ENCODE measurements around the gene CCL4L2.
"Not testable (repeated sequence)": the region's sequence is repeated elsewhere in the genome, so short reads cannot be mapped to it uniquely, and the experiment has no call there.

CCL4L2 gene

DNA sequence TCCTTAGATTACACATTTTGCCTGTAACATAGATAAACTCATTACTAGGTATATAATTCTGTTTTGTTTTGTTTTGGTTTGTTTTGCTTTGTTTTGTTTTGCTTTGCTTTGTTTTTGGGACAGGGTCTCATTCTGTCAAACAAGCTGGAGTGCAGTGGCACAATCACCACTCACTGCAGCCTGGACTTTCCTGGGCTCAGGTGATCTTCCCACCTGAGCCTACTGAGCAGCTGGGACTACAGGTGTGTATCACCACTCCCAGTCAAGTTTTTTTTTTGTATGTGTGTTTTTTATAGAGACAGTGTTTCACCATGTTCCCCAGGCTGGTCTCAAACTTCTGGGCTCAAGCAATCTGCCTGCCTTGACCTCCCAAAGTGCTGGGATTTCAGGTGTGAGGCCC, 1.3 kb upstream of the CCL4L2 start:
- TF ChIP-seq CTCF (conservative IDR thresholded peaks at IDR 0.05; ENCODE audit: low read depth, low read length) = no peak
- no peak for DNase-seq (ENCODE audit: low read depth)
- H3K4me3 ChIP-seq (ENCODE audit: low read depth, low read length) = no peak overlapping the region

- not testable (repeated sequence) for H3K4me3 ChIP-seq (ENCODE audit: low read depth, low read length); DNase-seq (ENCODE audit: low read depth)
These were observed 815 bp downstream of the CCL4L2 start for GRCh38 chr17:36211484-36212271.

DNA sequence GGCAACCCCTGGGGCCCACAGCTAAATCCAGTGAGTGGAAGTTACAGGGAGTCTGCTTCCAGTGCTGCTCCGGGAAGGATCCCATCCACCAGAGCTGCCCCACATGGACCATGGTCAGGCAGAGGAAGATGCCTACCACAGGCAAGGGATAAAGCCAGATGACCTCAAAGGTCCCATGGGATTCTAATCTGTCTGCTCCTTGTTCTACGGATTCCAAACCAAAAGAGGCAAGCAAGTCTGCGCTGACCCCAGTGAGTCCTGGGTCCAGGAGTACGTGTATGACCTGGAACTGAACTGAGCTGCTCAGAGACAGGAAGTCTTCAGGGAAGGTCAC, 1.4 kb downstream of the CCL4L2 start:
- no peak for DNase-seq (ENCODE audit: low read depth)
- no peak overlapping the region for H3K4me3 ChIP-seq (ENCODE audit: low read depth, low read length)
- TF ChIP-seq CTCF (conservative IDR thresholded peaks at IDR 0.05; ENCODE audit: low read depth, low read length) = no peak

DNA sequence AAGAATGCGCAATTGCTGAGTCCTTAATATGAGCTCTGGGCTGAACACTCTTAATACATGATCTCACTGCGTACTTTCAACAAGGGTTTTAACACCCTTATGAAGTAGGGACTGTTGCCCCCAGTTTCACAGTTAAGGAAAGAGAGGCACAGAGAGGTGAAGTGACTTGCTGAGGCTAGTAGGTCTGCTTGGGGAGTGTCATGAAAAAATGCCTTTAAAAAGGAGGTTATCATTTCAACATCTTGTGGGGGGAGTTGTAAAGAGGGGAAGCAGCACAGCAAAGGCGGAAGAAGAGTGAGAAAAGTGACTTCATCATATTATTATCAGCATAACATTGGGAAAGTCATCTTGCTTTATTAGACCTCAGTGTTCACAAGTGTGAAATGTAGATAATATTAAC, 2.1 kb downstream of the CCL4L2 start:
- H3K4me3 ChIP-seq (ENCODE audit: low read depth, low read length) = no peak overlapping the region
- TF ChIP-seq CTCF (conservative IDR thresholded peaks at IDR 0.05; ENCODE audit: low read depth, low read length) = no peak
- DNase-seq (ENCODE audit: low read depth) = no peak

GRCh38 chr17:36213695-36214094, 2.8 kb downstream of the CCL4L2 start:
- no peak overlapping the region for H3K4me3 ChIP-seq (ENCODE audit: low read depth, low read length)
- no peak for DNase-seq (ENCODE audit: low read depth)
- no peak for TF ChIP-seq CTCF (conservative IDR thresholded peaks at IDR 0.05; ENCODE audit: low read depth, low read length)

- H3K4me3 ChIP-seq (ENCODE audit: low read depth, low read length) = no peak overlapping the region
- no peak for DNase-seq (ENCODE audit: low read depth)
- TF ChIP-seq CTCF (conservative IDR thresholded peaks at IDR 0.05; ENCODE audit: low read depth, low read length) = no peak
These were observed 4.1 kb downstream of the CCL4L2 start for GRCh38 chr17:36214918-36215317.

DNA sequence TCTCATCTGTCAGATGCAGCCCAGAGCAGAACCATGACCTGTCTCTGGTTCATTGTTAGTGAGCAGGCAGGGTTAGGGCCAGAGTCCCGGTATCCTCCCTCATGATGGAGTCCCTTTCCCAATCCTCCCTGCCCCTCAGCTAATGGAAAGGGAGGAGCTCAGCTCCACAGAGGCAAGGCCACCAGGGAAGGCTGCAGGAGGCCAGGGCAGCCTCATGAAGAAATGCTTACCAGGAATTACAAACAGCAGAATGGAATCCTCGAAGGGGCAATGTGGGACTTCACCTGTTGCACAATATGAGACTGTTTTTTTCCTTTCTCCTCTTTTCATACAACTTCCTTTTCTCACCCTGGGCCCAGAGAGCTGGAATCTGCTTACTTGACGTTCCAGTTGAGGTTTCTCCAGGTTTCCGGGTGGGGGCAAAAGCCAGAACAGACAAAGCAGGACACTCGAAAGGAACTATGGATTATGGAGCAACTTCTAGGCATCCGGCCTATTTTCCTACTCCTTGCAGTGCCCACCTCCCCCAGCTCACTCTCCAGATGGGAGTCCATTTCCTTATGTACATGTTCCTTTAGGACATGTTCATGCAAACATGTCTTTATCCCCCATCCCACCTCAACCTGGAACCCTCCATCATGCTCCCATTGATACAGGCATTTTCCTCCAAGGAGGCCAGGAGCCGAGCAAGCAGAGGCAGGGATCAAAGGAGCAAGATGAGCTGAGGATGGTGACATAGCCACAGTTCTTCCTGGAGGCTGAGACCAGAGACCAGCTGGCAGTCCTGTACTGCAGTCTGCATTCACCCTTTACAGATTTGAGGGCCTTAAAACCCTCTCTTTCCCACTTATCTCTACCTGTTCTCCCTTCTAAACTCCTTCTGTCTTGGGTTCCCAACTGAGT, 4.8 kb downstream of the CCL4L2 start:
- DNase-seq (ENCODE audit: low read depth) = not testable (repeated sequence)

DNA sequence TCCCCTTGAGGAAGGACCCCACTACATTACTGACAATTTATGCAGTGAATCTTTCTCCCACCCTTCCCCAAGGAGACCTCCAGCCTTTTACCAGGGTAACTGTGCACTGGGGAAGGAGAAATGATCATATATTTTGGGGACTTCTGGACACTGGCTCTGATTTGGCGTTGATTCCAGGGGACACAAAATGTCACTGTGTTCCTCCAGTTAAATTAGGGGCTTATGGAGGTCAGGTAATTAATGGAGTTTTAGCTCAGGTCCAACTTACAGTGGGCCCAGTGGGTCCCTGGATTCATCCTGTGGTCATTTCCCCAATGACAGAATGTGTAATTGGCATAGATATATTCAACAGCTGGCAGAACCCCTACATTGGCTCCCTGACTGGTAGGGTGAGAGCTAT, 8.7 kb downstream of the CCL4L2 start:
- H3K4me3 ChIP-seq (ENCODE audit: low read depth, low read length); DNase-seq (ENCODE audit: low read depth): not testable (repeated sequence)

More for the DNA sequence above, 4.8 kb downstream of the CCL4L2 start:
- not testable (repeated sequence) for H3K4me3 ChIP-seq (ENCODE audit: low read depth, low read length)

- DNase-seq (ENCODE audit: low read depth) = not testable (repeated sequence)
These were observed 10.1 kb downstream of the CCL4L2 start for GRCh38 chr17:36220737-36221580.

DNA sequence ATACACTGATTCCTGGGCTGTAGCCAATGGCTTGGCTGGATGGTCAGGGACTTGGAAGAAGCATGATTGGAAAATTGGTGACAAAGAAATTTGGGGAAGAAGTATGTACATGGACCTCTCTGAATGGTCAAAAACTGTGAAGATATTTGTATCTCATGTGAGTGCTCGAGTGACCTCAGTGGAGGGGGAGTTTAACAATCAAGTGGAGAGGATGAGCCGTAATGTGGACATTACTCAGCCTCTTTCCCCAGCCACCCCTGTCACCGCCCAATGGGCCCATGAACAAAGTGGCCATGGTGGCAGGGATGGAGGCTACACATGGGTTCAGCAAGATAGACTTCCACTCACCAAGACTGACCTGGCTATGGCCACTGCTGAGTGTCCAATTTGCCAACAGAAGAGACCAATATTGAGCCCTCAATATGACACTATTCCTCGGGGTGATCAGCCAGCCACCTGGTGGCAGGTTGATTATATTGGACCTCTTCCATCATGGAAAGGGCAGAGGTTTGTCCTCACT, 10.8 kb downstream of the CCL4L2 start:
- DNase-seq (ENCODE audit: low read depth); H3K4me3 ChIP-seq (ENCODE audit: low read depth, low read length): not testable (repeated sequence)

More at GRCh38 chr17:36220737-36221580, 10.1 kb downstream of the CCL4L2 start:
- H3K4me3 ChIP-seq (ENCODE audit: low read depth, low read length) = not testable (repeated sequence)

DNA sequence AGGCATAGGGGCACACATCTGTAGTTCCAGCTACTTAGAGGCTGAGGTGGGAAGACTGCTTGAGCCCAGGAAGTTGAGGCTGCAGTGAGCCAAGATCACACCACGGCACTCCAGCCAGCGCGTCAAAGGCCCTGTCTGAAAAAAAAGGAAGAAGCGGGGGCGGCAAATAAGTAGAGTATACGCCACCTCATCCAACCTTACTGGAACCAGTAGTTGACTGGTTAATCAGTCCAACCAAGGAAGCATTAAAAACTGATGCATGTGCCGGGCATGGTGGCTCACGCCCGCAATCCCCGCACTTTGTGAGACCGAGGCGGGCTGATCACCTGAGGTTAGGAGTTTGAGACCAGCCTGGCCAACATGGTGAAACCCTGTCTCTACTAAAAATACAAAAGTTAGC, 12.1 kb downstream of the CCL4L2 start:
- not testable (repeated sequence) for DNase-seq (ENCODE audit: low read depth); H3K4me3 ChIP-seq (ENCODE audit: low read depth, low read length)

DNA sequence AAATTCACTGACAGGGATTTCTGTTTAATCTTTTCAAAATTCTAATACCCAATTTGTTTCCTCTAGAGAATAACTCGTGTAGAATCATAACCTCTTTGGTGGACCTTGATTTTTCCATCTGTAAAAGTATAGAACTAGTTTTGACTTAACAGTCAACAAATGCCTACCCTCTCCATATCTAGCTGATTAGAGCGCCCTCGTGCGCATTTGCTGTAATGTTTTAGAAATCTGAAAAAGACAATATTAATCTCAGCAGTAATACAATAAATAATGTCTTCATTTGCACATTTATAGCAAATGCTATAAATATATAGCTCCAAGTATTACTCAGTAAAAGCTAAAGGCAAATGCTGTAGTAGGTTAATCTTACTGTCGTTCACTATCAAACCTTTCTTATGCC, 18.8 kb downstream of the CCL4L2 start:
- not testable (repeated sequence) for H3K4me3 ChIP-seq (ENCODE audit: low read depth, low read length); DNase-seq (ENCODE audit: low read depth)
